Measurements from ENCODE around the gene DPP9.

Gene DPP9

GRCh38 chr19:4742723-4743646 lies 19.3 kb upstream of the DPP9 start:
- no peak for TF ChIP-seq FOXA1 (IDR thresholded peaks at IDR 0.05)
- TF ChIP-seq SUZ12 (IDR thresholded peaks at IDR 0.05): no peak
- TF ChIP-seq HDGF (IDR thresholded peaks at IDR 0.05; ENCODE audit: borderline replicate concordance): no peak
- TF ChIP-seq LEF1 (IDR thresholded peaks at IDR 0.05; ENCODE audit: borderline replicate concordance): no peak
- TF ChIP-seq L3MBTL2 (conservative IDR thresholded peaks at IDR 0.05): no peak
- TF ChIP-seq ZNF384 (IDR thresholded peaks at IDR 0.05): no peak
- no peak for TF ChIP-seq FOXK2 (IDR thresholded peaks at IDR 0.05)
- no peak for TF ChIP-seq CTBP1 (IDR thresholded peaks at IDR 0.05; ENCODE audit: borderline replicate concordance)
- TF ChIP-seq TARDBP (IDR thresholded peaks at IDR 0.05): no peak
- no peak for TF ChIP-seq FOXM1 (IDR thresholded peaks at IDR 0.05; ENCODE audit: borderline replicate concordance)
- TF ChIP-seq BHLHE40 (IDR thresholded peaks at IDR 0.05; ENCODE audit: borderline replicate concordance): no peak
- TF ChIP-seq NFRKB (IDR thresholded peaks at IDR 0.05): no peak
- TF ChIP-seq, protein P1, sequence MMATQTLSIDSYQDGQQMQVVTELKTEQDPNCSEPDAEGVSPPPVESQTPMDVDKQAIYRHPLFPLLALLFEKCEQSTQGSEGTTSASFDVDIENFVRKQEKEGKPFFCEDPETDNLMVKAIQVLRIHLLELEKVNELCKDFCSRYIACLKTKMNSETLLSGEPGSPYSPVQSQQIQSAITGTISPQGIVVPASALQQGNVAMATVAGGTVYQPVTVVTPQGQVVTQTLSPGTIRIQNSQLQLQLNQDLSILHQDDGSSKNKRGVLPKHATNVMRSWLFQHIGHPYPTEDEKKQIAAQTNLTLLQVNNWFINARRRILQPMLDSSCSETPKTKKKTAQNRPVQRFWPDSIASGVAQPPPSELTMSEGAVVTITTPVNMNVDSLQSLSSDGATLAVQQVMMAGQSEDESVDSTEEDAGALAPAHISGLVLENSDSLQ (IDR thresholded peaks at IDR 0.05): no peak
- TF ChIP-seq ELF4 (IDR thresholded peaks at IDR 0.05): no peak
- no peak for TF ChIP-seq ARNT (IDR thresholded peaks at IDR 0.05)
- TF ChIP-seq SP1 (IDR thresholded peaks at IDR 0.05): no peak
- ChIA-PET POLR2A (no interaction called here), CTCF (no interaction called here)
- DNase-seq (ENCODE audit: extremely low spot score): no peak

- ChIA-PET CTCF (no interaction called here), POLR2A (interaction anchor here (3.8 kb wide), 1 partner anchor 51 kb away, joined by 12 read pairs; the partner anchor contains the start of gene FEM1A)
- no peak for DNase-seq (ENCODE audit: extremely low spot score)
- TF ChIP-seq, protein P1 (IDR thresholded peaks at IDR 0.05): no peak
- TF ChIP-seq BHLHE40 (IDR thresholded peaks at IDR 0.05; ENCODE audit: borderline replicate concordance): no peak
- no peak for TF ChIP-seq ARNT (IDR thresholded peaks at IDR 0.05)
- no peak for TF ChIP-seq SUZ12 (IDR thresholded peaks at IDR 0.05)
- TF ChIP-seq TARDBP (IDR thresholded peaks at IDR 0.05): no peak
- no peak for TF ChIP-seq ELF4 (IDR thresholded peaks at IDR 0.05)
- no peak for TF ChIP-seq FOXM1 (IDR thresholded peaks at IDR 0.05; ENCODE audit: borderline replicate concordance)
- no peak for TF ChIP-seq NFRKB (IDR thresholded peaks at IDR 0.05)
- TF ChIP-seq ZNF384 (IDR thresholded peaks at IDR 0.05): no peak
- TF ChIP-seq CTBP1 (IDR thresholded peaks at IDR 0.05; ENCODE audit: borderline replicate concordance): no peak
- no peak for TF ChIP-seq FOXA1 (IDR thresholded peaks at IDR 0.05)
- TF ChIP-seq HDGF (IDR thresholded peaks at IDR 0.05; ENCODE audit: borderline replicate concordance): no peak
Observed at GRCh38 chr19:4740092-4740491, 16.4 kb upstream of the DPP9 start.

DNA sequence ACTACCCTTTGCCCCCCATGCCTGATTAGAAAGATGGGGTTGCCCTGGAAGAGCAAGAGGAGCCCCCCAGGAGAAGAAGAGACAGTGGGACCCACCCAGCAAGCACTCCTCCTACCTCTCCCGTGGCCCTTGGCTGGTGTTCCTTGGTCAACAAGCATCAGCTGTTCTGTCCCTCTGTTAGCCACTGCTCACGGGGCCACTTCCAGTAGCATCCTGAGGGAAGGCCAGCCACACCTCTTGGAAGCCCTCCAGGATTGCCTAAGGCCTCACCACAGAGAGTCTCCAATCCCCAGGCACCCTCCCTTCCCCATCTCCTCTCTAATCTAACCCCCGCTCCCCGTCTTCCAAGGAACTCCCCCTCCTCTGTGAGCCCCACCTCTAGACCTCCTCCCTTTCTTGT lies 15.1 kb upstream of the DPP9 start:
- ChIA-PET CTCF (interaction anchor here (1.1 to 1.3 kb wide), 2 partner anchors 15 to 52 kb away, joined by 4 to 5 read pairs; partner anchors contain the start of gene FEM1A), POLR2A (interaction anchor here (3.8 kb wide), 1 partner anchor 53 kb away, joined by 12 read pairs; the partner anchor contains the start of gene FEM1A)
- TF ChIP-seq, protein P1 (IDR thresholded peaks at IDR 0.05): no peak
- TF ChIP-seq SUZ12 (IDR thresholded peaks at IDR 0.05) (no peak), CTBP1 (IDR thresholded peaks at IDR 0.05; ENCODE audit: borderline replicate concordance) (no peak), FOXA1 (IDR thresholded peaks at IDR 0.05) (no peak), ARNT (IDR thresholded peaks at IDR 0.05) (no peak), ZNF384 (IDR thresholded peaks at IDR 0.05) (no peak), FOXM1 (IDR thresholded peaks at IDR 0.05; ENCODE audit: borderline replicate concordance) (no peak), ELF4 (IDR thresholded peaks at IDR 0.05) (no peak), L3MBTL2 (conservative IDR thresholded peaks at IDR 0.05) (no peak)
- no peak for DNase-seq (ENCODE audit: extremely low spot score)

GRCh38 chr19:4737955-4738600 lies 14.4 kb upstream of the DPP9 start:
- no peak for TF ChIP-seq CTBP1 (IDR thresholded peaks at IDR 0.05; ENCODE audit: borderline replicate concordance)
- no peak for TF ChIP-seq HDGF (IDR thresholded peaks at IDR 0.05; ENCODE audit: borderline replicate concordance)
- no peak for TF ChIP-seq NFRKB (IDR thresholded peaks at IDR 0.05)
- TF ChIP-seq, protein P1 (IDR thresholded peaks at IDR 0.05): no peak
- TF ChIP-seq LEF1 (IDR thresholded peaks at IDR 0.05; ENCODE audit: borderline replicate concordance): no peak
- no peak for TF ChIP-seq BHLHE40 (IDR thresholded peaks at IDR 0.05; ENCODE audit: borderline replicate concordance)
- no peak for TF ChIP-seq FOXA1 (IDR thresholded peaks at IDR 0.05)
- DNase-seq (ENCODE audit: extremely low spot score): no peak
- ChIA-PET CTCF (interaction anchor here (1.1 to 1.3 kb wide), 2 partner anchors 15 to 53 kb away, joined by 4 to 5 read pairs; partner anchors contain the start of gene FEM1A), POLR2A (interaction anchor here (0.7 to 3.8 kb wide), 2 partner anchors 8 to 53 kb away, joined by 3 to 12 read pairs; partner anchors contain the start of gene FEM1A)

All from HEK293T (cell line).